Measurements from ENCODE around the gene CCR2. TPM values are rescaled to one million over a fixed set of nuclear protein-coding genes. Genes with fewer than 3 reads are reported as not detected.
"Not testable (repeated sequence)": the region's sequence is repeated elsewhere in the genome, so short reads cannot be mapped to it uniquely, and the experiment has no call there.

Gene CCR2
- total RNA-seq, 2 donors from 2014 or later = 1.5 to 3.0 TPM

DNA sequence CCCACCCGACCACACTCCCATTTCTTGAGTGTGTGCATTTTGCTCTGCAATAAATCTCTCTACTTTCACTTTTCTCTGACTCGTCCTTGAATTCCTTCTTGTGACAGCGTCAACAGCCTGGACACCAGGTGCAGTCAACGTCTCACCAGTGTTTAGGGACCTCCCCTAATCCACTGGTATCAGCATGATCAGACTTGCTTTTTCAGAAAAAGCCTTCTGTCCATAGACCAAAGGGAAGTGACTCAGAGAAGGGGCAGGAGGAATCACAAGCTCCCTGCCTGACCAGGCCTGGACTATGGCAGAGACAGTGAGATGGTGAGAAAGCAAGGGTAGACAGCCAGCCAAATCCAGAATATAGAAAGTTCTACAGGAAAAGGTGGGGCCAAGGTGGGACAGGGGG, 32.3 kb downstream of the CCR2 start:
- Histone ChIP-seq H3K4me1 (peaks cover 12% of the 10 kb centered on the region), H3K27me3 (no peaks in the 10 kb centered on the region), H3K4me3 (no peak overlapping the region), H3K9ac (ENCODE audit: low read depth in 2 of 2, low read length in 2 of 2) (no peak overlapping the region), H3K9me3 (no peaks in the 10 kb centered on the region), H3K27ac (peak overlapping the region; percentile 35), H3K36me3 (no peaks in the 10 kb centered on the region)
- intact Hi-C loops (cut with DNase I) = no loop called here
- TF ChIP-seq CTCF (IDR thresholded peaks at IDR 0.05) = no peak
- no peak for DNase-seq

DNA sequence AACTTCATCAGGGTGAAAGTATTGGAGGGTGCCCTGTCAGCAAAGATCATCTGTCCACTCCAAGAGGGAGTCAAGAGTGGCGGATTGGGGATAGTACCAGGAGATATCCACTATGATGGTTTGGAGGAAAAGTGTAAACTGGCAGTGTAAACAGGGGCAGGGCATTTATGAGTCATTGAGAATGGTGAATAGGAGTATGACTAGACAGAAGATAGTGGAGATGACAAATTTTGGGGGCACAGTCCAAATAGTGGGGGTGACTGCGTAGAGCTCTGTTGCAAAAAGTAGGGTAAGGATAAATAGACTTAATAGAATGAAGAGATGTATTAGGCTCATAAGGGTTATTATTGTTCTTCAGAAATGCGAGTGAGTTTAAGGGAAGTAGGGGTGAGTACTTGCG, 34.9 kb downstream of the CCR2 start:
- H3K9ac ChIP-seq (ENCODE audit: low read depth in 2 of 2, low read length in 2 of 2); H3K9me3 ChIP-seq; H3K27me3 ChIP-seq; H3K4me3 ChIP-seq; DNase-seq; H3K4me1 ChIP-seq; H3K36me3 ChIP-seq; H3K27ac ChIP-seq; intact Hi-C loops (cut with DNase I): not testable (repeated sequence)

- no peak for TF ChIP-seq CTCF (IDR thresholded peaks at IDR 0.05)
- no peak for DNase-seq
- Histone ChIP-seq H3K4me1 (peaks cover 6% of the 10 kb centered on the region), H3K9ac (ENCODE audit: low read depth in 2 of 2, low read length in 2 of 2) (no peak overlapping the region), H3K36me3 (no peaks in the 10 kb centered on the region), H3K27ac (no peak overlapping the region), H3K9me3 (no peaks in the 10 kb centered on the region), H3K4me3 (no peak overlapping the region), H3K27me3 (no peaks in the 10 kb centered on the region)
- intact Hi-C loops (cut with DNase I) = no loop called here
Measured at GRCh38 chr3:46389306-46389705, 35.4 kb downstream of the CCR2 start.

DNA sequence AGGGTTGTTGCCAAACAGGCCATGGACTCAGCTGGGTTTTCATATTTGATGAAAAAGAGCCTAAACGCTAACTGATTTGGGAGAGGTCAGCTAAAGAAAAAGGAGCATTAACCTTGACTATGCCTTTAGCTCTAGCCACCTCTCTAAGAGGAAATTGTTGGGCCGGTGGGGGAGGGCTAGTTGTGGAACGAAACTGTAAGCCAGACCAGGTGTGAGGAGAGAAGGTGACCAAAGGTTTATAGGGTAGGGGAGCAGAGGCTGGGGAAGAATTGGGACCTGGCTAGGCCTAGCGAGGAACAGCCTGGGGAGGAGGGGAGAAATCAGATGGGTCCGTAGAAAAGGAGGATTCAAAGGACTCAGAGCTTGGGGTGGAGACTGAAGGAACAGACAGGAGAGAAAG, 37.6 kb downstream of the CCR2 start:
- intact Hi-C loops (cut with DNase I); H3K9me3 ChIP-seq; H3K4me3 ChIP-seq; H3K36me3 ChIP-seq; H3K27me3 ChIP-seq; DNase-seq; H3K27ac ChIP-seq; H3K4me1 ChIP-seq; H3K9ac ChIP-seq (ENCODE audit: low read depth in 2 of 2, low read length in 2 of 2): not testable (repeated sequence)

- no peak for TF ChIP-seq CTCF (IDR thresholded peaks at IDR 0.05)
- no peak overlapping the region for H3K4me3 ChIP-seq
- DNase-seq = no peak
- no peak overlapping the region for H3K27ac ChIP-seq
- H3K9ac ChIP-seq (ENCODE audit: low read depth in 2 of 2, low read length in 2 of 2) = no peak overlapping the region
- no peaks in the 10 kb centered on the region for H3K27me3 ChIP-seq
- intact Hi-C loops (cut with DNase I) = no loop called here
- no peaks in the 10 kb centered on the region for H3K4me1 ChIP-seq
- no peaks in the 10 kb centered on the region for H3K9me3 ChIP-seq
- H3K36me3 ChIP-seq = no peaks in the 10 kb centered on the region
Measured at GRCh38 chr3:46393011-46393410, 39.1 kb downstream of the CCR2 start.

- H3K4me1 ChIP-seq = no peaks in the 10 kb centered on the region
- H3K36me3 ChIP-seq = no peaks in the 10 kb centered on the region
- no peak for DNase-seq
- TF ChIP-seq CTCF (IDR thresholded peaks at IDR 0.05) = no peak
- H3K27me3 ChIP-seq = no peaks in the 10 kb centered on the region
- H3K9ac ChIP-seq (ENCODE audit: low read depth in 2 of 2, low read length in 2 of 2) = no peak overlapping the region
- intact Hi-C loops (cut with DNase I) = no loop called here
- H3K4me3 ChIP-seq = no peak overlapping the region
- no peaks in the 10 kb centered on the region for H3K9me3 ChIP-seq
- H3K27ac ChIP-seq = no peak overlapping the region
Measured at GRCh38 chr3:46393554-46394434, 39.9 kb downstream of the CCR2 start.

Data from colonic mucosa (tissue), 4 donors.